Panc1 (cell line): ENCODE measurements around the gene SPATA46. TPM values are rescaled to one million over a fixed set of nuclear protein-coding genes. Genes with fewer than 3 reads are reported as not detected.

Experiments
- ATAC-seq: fragments of 200-7000 bp; cut with Tn5 transposase; 2 replicates; pipeline ENCODE4 v1.9.1; 2020; ENCODE audit warnings: mild to moderate bottlenecking, moderate library complexity
- BruUV-seq: library from RNA; stranded (reverse); fragments of 400-500 nt; replicated peaks from 2 replicates; lab custom pipeline; 2021; lab: Mats Ljungman, UMichigan
- CTCF ChIA-PET: fragments of 300-600 bp; sonication (Branson Sonifier 250); formaldehyde crosslinking; loops from one replicate; lab custom pipeline; 2022; ENCODE audit warnings: antibody characterized with exemption; lab: Charles Lee
- POLR2A ChIA-PET: fragments of 300-600 bp; sonication (Branson Sonifier 250); formaldehyde crosslinking; loops from one replicate; lab custom pipeline; 2022; ENCODE audit warnings: antibody characterized with exemption; lab: Charles Lee
- DNase-seq: peaks from one replicate; pipeline ENCODE4 v3.0.0-alpha.2; 2010; ENCODE audit warnings: low read depth, low spot score
- H3K27ac ChIP-seq: 2 replicates; pipeline ENCODE4 v1.5.1; 2011; ENCODE audit warnings: mild to moderate bottlenecking, low read length, inconsistent platforms
- H3K27me3 ChIP-seq: fragments of 200-500 bp; sonication (Bioruptor generic); 2 replicates; pipeline ENCODE4 v1.6.0; 2014; ENCODE audit warnings: low read length, inconsistent platforms; ENCODE audit not compliant: control insufficient read depth, insufficient read depth
- H3K36me3 ChIP-seq: fragments of 200-500 bp; sonication (Bioruptor generic); 2 replicates; pipeline ENCODE4 v1.5.1; 2014; ENCODE audit warnings: inconsistent platforms, mild to moderate bottlenecking, low read length, moderate library complexity; ENCODE audit not compliant: control insufficient read depth, insufficient read depth
- H3K4me1 ChIP-seq: 2 replicates; pipeline ENCODE4 v1.5.1; 2011; ENCODE audit warnings: inconsistent platforms, mild to moderate bottlenecking, low read length, moderate library complexity; ENCODE audit not compliant: control insufficient read depth, insufficient read depth
- H3K4me3 ChIP-seq, 2 experiments: 2 replicates each; pipeline ENCODE4 v1.5.1; 2011 to 2012; ENCODE audit warnings: low read depth in 2 of 2, low read length in 2 of 2, mild to moderate bottlenecking in 2 of 2, inconsistent platforms in 1 of 2, moderate library complexity in 1 of 2
- H3K9me3 ChIP-seq: fragments of 200-500 bp; sonication (Bioruptor generic); 2 replicates; pipeline ENCODE4 v1.5.1; 2014; ENCODE audit warnings: low read depth, mild to moderate bottlenecking, inconsistent platforms, low read length, moderate library complexity; ENCODE audit not compliant: control insufficient read depth, insufficient read depth
- CTCF ChIP-seq: fragments of 450-650 bp; IDR thresholded peaks from 2 replicates; pipeline ENCODE4 v1.5.1; 2017; ENCODE audit warnings: mild to moderate bottlenecking
- POLR2AphosphoS5 ChIP-seq: IDR thresholded peaks from 2 replicates; pipeline ENCODE4 v1.6.1; 2012; ENCODE audit warnings: mild to moderate bottlenecking, low read depth, low read length, moderate library complexity
- REST ChIP-seq, 2 experiments: IDR thresholded peaks; 2 replicates each; pipeline ENCODE4 v1.6.1; 2011 to 2012; ENCODE audit warnings: low read depth in 2 of 2, control low read depth in 1 of 2, low read length in 1 of 2, mild to moderate bottlenecking in 1 of 2, moderate library complexity in 1 of 2; ENCODE audit not compliant: insufficient read depth in 1 of 2
- SIN3A ChIP-seq: IDR thresholded peaks from 2 replicates; pipeline ENCODE4 v1.6.1; 2012; ENCODE audit warnings: low read depth, mild to moderate bottlenecking, low read length, moderate library complexity, borderline replicate concordance; ENCODE audit not compliant: insufficient read depth
- TCF7L2 ChIP-seq: IDR thresholded peaks from 2 replicates; pipeline ENCODE4 v1.6.1; 2011; ENCODE audit warnings: mild to moderate bottlenecking, low read depth, low read length, inconsistent platforms
- in situ Hi-C: cut with HindIII; loops from 2 replicates; pipeline ENCODE4 v1.10.0; 2016; ENCODE audit warnings: low sequenced_read_pairs, low pct_unique_long_range_greater_than_20kb
- intact Hi-C: fragments of 100-400 bp; cut with micrococcal nuclease; formaldehyde crosslinking; loops from one replicate; pipeline ENCODE4 v1.10.0; 2022; ENCODE audit not compliant: unreplicated experiment
- total RNA-seq: library from RNA; stranded (reverse); gene quantifications from one replicate; pipeline ENCODE4 v1.2.1, GENCODE V29; 2021; ENCODE audit not compliant: unreplicated experiment

SPATA46 gene
- total RNA-seq, 1 experiment from 2014 or later: not detected

- POLR2A ChIA-PET: no interaction called here
- Histone ChIP-seq H3K27me3 (no peaks in the 10 kb centered on the region), H3K4me1 (peaks cover 22% of the 10 kb centered on the region), H3K4me3 (no peak overlapping the region), H3K27ac (no peak overlapping the region), H3K36me3 (no peaks in the 10 kb centered on the region), H3K9me3 (no peaks in the 10 kb centered on the region)
- intact Hi-C loops (no loop called here), in situ Hi-C loops (no loop called here)
- DNase-seq (no peak), ATAC-seq (no peak)
- no peak for TF ChIP-seq TCF7L2
- no peak for TF ChIP-seq CTCF
- no peak for TF ChIP-seq POLR2AphosphoS5
- TF ChIP-seq SIN3A: no peak
- no peak for TF ChIP-seq REST (IDR thresholded peaks at IDR 0.05; ENCODE audit: insufficient read depth in 1 of 2, low read depth in 2 of 2, low read length in 1 of 2)
- CTCF ChIA-PET: no interaction called here
- BruUV-seq: no TSS peak
Observed at GRCh38 chr1:162387226-162388082, 10.8 kb upstream of the SPATA46 start.

- Histone ChIP-seq H3K9me3 (no peaks in the 10 kb centered on the region), H3K4me3 (no peak overlapping the region), H3K36me3 (no peaks in the 10 kb centered on the region), H3K27ac (no peak overlapping the region), H3K27me3 (no peaks in the 10 kb centered on the region), H3K4me1 (peaks cover 18% of the 10 kb centered on the region)
- no TSS peak for BruUV-seq
- CTCF ChIA-PET: no interaction called here
- POLR2A ChIA-PET: no interaction called here
- TF ChIP-seq TCF7L2 (no peak), REST (IDR thresholded peaks at IDR 0.05; ENCODE audit: insufficient read depth in 1 of 2, low read depth in 2 of 2, low read length in 1 of 2) (no peak), SIN3A (no peak), CTCF (no peak), POLR2AphosphoS5 (no peak)
- in situ Hi-C loops: no loop called here
- DNase-seq (no peak), ATAC-seq (no peak)
- intact Hi-C loops: no loop called here
Observed at GRCh38 chr1:162386292-162387225, 9.9 kb upstream of the SPATA46 start.
